Fibroblast of lung (primary cell): ENCODE measurements around the gene CSF2RB.
A peak's percentile ranks its signal among the peaks of the same experiment; 100 is the strongest.

ENCODE experiments used
- CTCF ChIP-seq, 2 donors: IDR thresholded peaks in 1 of 2; conservative IDR thresholded peaks in 1 of 2; 1 replicate in 1 of 2; 2 replicates in 1 of 2; pipeline ENCODE4 v1.5.1; 2011 to 2012; ENCODE audit warnings: low read length in 2 of 2, control low read depth in 1 of 2, inconsistent platforms in 1 of 2, low read depth in 1 of 2, mild to moderate bottlenecking in 1 of 2
- EZH2 ChIP-seq: IDR thresholded peaks from 2 replicates; pipeline ENCODE4 v1.5.1; 2012; ENCODE audit warnings: low read length, control low read depth, mild to moderate bottlenecking; ENCODE audit errors: missing control alignments

GRCh38 chr22:36977401-36977861 is 64.0 kb downstream of the CSF2RB start:
- peak in 1 of 2 donors; percentile 37 for TF ChIP-seq CTCF (conservative IDR thresholded peaks at IDR 0.05 in 1 of 2, IDR thresholded peaks at IDR 0.05 in 1 of 2; ENCODE audit: low read depth in 1 of 2, low read length in 2 of 2)
- no peak for TF ChIP-seq EZH2
